ENCODE measurements around the gene NUDT1.

DNA sequence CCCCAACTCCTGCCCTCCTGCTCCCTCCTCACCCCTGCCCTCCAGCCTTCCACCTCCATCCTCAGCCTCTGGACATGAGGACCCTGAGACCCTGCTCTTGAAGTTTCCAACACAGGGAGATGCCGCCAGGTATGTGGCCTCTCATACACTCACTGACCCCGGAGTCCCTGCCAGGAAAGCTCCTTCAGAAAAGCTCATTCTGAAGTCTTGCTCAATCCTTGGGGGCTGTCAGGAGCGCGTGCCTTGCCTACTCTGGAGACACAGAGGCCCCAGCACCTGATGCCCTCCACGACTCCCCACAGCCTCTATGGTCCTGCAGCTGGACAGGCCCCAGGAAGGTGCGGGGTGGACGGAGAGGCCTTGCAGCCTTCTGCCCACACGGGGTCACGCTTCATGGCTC lies 11.0 kb downstream of the NUDT1 start:
- TF ChIP-seq POLR2A (IDR thresholded peaks at IDR 0.05; ENCODE audit: low read length) (no peak), GATA1 (IDR thresholded peaks at IDR 0.05; ENCODE audit: low read depth, low read length) (no peak)
